ENCODE measurements around the gene TXNDC5. TPM values are rescaled to one million over a fixed set of nuclear protein-coding genes. Genes with fewer than 3 reads are reported as not detected.

Gene TXNDC5
- total and polyA plus RNA-seq, 2 of the 13 experiments (the other 11 are each of a cell fraction or from before 2014, with no cell fraction given) = 287 to 578 TPM

DNA sequence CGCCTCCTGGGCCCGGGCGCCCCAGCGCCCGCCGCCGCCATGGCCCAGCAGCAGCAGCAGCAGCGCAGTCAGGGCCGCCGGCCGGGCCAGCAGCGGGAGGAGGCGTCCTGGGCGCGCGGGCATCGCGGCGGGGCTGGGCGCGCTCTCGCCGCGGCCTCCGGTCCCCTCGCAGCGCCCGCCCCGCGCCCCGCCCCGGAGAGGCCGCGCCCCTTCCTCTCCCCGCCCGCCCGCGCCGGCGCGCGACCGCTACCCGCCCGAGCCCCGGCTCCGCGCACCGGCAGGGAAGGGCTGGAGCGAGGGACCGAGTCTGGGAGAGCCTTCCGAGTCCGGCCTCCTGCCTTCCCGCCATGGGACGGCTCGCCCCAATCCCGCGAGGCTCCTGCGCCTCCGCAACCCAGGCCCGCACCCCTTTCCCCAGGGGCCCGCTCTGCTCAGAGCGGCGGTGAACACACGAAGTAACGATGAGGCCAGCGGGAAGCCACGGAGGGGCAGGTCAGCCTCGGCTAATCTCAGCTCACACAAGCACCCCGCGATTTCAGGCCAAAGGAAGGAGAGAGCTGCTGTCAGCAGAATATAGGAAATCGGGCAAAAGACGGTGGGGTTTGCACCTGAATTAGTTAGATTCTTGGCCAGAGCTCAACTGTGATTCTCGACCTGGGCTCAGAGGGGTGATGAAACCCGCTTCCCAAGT, at the start of gene TXNDC5 (continued):
- peak; percentile 84; the same call in 1 of the 2 replicates for TF ChIP-seq ZNF772 (CRISPR knock-in tag; IDR thresholded peaks at IDR 0.05)
- peak; percentile 61; the same call in 1 of the 2 replicates for TF ChIP-seq KMT2B (CRISPR knock-in tag; IDR thresholded peaks at IDR 0.05)
- TF ChIP-seq NFAT5 (CRISPR knock-in tag; IDR thresholded peaks at IDR 0.05) = no peak; the same call in 1 of the 2 replicates
- peak; percentile 72 for TF ChIP-seq ZNF501 (CRISPR knock-in tag; IDR thresholded peaks at IDR 0.05)
- TF ChIP-seq, protein P1, sequence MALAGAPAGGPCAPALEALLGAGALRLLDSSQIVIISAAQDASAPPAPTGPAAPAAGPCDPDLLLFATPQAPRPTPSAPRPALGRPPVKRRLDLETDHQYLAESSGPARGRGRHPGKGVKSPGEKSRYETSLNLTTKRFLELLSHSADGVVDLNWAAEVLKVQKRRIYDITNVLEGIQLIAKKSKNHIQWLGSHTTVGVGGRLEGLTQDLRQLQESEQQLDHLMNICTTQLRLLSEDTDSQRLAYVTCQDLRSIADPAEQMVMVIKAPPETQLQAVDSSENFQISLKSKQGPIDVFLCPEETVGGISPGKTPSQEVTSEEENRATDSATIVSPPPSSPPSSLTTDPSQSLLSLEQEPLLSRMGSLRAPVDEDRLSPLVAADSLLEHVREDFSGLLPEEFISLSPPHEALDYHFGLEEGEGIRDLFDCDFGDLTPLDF (CRISPR knock-in tag; IDR thresholded peaks at IDR 0.05) = peak; percentile 71; the same call in 1 of the 2 replicates
- TF ChIP-seq, protein P2, sequence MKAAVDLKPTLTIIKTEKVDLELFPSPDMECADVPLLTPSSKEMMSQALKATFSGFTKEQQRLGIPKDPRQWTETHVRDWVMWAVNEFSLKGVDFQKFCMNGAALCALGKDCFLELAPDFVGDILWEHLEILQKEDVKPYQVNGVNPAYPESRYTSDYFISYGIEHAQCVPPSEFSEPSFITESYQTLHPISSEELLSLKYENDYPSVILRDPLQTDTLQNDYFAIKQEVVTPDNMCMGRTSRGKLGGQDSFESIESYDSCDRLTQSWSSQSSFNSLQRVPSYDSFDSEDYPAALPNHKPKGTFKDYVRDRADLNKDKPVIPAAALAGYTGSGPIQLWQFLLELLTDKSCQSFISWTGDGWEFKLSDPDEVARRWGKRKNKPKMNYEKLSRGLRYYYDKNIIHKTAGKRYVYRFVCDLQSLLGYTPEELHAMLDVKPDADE (CRISPR knock-in tag; IDR thresholded peaks at IDR 0.05) = no peak
- TF ChIP-seq ZNF775 (CRISPR knock-in tag; IDR thresholded peaks at IDR 0.05; ENCODE audit: borderline replicate concordance) = no peak
- TF ChIP-seq KDM3A (CRISPR knock-in tag; IDR thresholded peaks at IDR 0.05; ENCODE audit: low read depth) = peak; percentile 85; the same call in 1 of the 2 replicates
- no peak for TF ChIP-seq FOXO4 (CRISPR knock-in tag; conservative IDR thresholded peaks at IDR 0.05)
- peak; percentile 72 for TF ChIP-seq ZFY (CRISPR knock-in tag; IDR thresholded peaks at IDR 0.05)
- no peak; the same call in 1 of the 2 replicates for TF ChIP-seq SATB2 (CRISPR knock-in tag; IDR thresholded peaks at IDR 0.05)
- TF ChIP-seq ZNF570 (CRISPR knock-in tag; IDR thresholded peaks at IDR 0.05; ENCODE audit: borderline replicate concordance) = no peak
- TF ChIP-seq, protein P3, sequence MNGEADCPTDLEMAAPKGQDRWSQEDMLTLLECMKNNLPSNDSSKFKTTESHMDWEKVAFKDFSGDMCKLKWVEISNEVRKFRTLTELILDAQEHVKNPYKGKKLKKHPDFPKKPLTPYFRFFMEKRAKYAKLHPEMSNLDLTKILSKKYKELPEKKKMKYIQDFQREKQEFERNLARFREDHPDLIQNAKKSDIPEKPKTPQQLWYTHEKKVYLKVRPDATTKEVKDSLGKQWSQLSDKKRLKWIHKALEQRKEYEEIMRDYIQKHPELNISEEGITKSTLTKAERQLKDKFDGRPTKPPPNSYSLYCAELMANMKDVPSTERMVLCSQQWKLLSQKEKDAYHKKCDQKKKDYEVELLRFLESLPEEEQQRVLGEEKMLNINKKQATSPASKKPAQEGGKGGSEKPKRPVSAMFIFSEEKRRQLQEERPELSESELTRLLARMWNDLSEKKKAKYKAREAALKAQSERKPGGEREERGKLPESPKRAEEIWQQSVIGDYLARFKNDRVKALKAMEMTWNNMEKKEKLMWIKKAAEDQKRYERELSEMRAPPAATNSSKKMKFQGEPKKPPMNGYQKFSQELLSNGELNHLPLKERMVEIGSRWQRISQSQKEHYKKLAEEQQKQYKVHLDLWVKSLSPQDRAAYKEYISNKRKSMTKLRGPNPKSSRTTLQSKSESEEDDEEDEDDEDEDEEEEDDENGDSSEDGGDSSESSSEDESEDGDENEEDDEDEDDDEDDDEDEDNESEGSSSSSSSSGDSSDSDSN (CRISPR knock-in tag; IDR thresholded peaks at IDR 0.05) = peak; percentile 89
- no peak for TF ChIP-seq ZNF510 (CRISPR knock-in tag; IDR thresholded peaks at IDR 0.05; ENCODE audit: low read depth)
- no peak for TF ChIP-seq RCOR2 (CRISPR knock-in tag; IDR thresholded peaks at IDR 0.05)
- no peak for TF ChIP-seq ZZZ3 (CRISPR knock-in tag; IDR thresholded peaks at IDR 0.05; ENCODE audit: borderline replicate concordance)
- TF ChIP-seq ZNF556 (CRISPR knock-in tag; IDR thresholded peaks at IDR 0.05; ENCODE audit: borderline replicate concordance) = 0 out of 2 replicates have a peak, but pooled peaks have one; percentile 53
- no peak for TF ChIP-seq SMAD3 (CRISPR knock-in tag; IDR thresholded peaks at IDR 0.05)

Data from HepG2 (cell line).